Daoy (cell line): Measurements from ENCODE around the gene NEK11. TPM values are rescaled to one million over a fixed set of nuclear protein-coding genes. Genes with fewer than 3 reads are reported as not detected.
"Not testable (repeated sequence)": the region's sequence is repeated elsewhere in the genome, so short reads cannot be mapped to it uniquely, and the experiment has no call there.

Experiments used
- DNase-seq: peaks from one replicate; pipeline ENCODE4 v3.0.0-alpha.2; 2015; ENCODE audit warnings: low read depth
- total RNA-seq: library from RNA; depleted of rRNA; stranded (reverse); fragments of >200 nt; shearing (Covaris generic); gene quantifications from 2 replicates; pipeline ENCODE4 v1.2.3, GENCODE V29; 2014

The NEK11 gene
- total RNA-seq, 1 experiment from 2014 or later: 8.6 TPM

DNA sequence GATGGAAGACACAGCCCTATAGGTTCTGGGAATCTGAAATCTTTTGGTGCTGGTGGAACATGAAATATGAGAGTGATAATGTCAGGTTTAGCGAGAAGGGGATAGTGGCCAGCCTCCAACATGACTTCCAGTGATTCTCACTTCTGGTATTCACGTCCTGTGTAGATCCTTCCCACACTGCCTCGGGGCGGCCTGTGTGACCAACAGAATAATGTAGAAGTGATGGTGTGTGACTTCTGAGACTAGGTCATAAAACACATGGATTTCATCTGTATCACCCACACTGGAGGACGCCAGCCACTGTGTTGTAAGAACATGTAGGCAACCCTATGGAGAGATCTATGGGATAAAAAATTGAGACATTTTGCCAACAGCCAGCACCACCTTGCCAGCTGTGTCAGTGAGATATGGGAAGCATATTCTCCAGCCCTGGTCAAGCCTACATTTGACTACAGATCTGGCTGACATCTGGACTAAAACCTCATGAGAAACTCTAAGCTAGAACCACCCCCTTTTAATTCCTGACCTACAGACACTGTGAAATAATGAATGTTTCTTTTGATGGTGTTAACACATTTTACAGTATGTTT is 329.4 kb downstream of the NEK11 start:
- DNase-seq: peak; percentile 29

DNA sequence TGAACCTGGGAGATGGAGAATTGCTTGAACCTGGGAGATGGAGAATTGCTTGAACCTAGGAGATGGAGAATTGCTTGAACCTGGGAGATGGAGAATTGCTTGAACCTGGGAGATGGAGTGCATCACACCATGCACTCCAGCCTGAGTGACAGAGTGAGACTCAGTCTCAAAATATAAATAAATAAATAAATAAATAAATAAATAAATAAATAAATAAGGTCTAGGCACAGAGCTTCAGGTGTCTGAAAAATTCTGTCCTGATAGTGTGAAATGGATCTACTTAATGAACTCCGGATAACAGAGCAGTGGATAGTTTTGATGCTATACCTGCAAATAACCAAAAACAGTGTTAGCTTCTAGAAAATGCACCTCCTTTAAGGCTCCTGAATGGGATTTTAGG is 330.6 kb downstream of the NEK11 start:
- no peak for DNase-seq

DNA sequence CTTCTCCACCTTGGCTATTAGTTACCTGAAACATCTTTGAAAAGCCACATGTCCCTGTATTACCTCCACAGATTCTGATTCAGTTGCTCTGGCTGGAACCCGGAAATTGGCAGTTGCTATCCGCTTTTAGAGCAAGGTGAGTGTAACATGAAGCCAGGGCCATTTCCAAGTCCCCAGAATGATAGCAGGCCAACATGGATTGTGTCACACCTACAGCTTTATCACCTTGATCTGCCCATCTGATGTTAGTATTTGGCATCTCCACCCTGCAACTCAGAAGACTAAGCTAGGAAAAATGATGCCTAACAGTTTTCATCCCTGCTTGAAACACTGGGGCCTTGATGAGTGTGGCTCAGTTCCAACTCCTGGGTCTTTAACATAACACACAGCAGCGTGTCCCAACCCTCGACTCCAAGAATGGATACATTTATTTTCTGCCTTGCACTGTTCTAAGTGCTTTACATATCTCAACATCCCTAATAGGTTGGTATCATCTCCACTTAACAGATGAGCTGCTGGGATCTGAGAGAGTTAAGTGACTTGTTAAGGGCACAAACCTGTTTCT is 333.6 kb downstream of the NEK11 start:
- DNase-seq: no peak

DNA sequence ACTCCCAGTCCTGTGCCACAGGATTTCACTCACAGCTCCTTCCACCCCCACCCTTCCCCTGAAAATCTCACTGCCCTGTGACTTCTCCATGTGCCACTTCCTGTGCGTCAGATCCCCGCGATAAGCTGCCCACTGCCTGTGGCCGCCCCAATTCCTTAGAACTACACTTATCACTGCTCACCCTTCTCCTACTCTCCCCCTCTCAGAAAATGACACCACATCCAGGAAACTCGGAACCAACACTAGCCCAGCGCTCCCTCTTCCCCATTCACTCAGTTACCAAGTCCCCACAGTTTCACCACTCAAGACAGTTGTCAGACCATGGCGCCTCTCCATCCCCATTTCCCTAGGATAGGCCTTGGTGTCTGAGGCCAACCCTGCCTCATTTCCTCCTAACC is 334.4 kb downstream of the NEK11 start:
- not testable (repeated sequence) for DNase-seq

DNA sequence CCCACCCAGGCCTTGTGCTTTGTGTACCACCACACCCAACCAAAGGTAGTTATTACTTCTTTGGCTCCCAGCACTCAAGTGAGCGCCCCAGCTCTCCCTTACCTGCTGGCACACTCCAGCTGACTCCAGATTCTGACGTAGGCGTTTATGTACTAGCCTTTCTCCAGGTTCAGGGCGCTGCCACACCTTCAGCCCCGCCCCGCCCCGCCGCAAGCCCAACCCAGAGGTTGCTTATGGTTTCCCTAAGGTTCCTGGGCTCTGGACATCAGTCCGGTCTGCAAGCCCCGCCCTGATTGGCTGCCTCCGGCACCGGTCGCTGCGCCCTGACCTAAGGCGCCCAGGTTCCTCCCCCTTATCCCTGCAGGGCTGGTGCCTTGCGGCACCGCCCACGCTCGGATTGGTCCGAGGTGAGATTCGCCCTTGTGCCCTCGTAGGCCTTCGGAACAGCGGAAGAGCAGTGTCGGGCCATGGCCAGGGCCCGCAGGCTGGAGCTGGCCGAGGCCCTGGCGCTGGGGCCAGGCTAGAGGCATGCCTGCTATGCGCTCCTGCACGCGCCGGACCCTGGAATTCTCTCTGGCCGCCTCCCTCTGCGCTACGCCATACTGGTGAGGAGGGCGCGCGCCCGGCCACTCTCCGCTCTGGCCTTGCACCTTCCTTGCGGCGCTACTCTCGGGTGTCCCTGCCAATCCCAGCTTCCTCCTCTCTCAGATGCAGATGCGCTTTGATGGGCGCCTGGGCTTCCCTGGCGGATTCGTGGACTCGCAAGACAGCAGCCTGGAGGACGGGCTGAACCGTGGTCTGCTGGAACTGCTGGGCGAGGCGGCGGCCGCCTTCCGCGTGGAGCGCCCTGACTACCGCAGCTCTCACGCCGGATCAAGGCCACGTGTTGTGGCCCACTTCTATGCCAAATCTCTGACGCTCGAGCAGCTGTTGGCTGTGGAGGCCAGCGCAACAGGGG is 335.1 kb downstream of the NEK11 start:
- DNase-seq: no peak

DNA sequence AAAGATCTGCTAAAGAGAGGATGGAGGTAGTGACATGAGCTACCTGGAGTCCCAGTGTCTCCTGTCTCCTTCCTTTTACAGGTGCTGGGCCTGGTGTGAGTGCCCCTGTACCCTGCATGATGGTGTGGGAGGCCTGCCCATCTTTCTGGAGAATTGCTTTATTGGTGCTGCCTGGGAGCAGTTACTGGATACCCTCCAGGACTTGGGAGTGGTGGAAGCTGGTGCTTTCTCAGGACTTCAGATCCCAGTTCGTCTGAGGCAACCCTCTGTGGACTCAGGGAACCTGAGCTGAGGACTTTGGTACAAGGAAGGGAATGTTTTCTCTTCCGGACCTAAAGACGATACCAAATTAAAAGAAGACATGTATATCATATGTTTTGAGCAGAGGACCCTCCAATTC is 336.6 kb downstream of the NEK11 start:
- no peak for DNase-seq

DNA sequence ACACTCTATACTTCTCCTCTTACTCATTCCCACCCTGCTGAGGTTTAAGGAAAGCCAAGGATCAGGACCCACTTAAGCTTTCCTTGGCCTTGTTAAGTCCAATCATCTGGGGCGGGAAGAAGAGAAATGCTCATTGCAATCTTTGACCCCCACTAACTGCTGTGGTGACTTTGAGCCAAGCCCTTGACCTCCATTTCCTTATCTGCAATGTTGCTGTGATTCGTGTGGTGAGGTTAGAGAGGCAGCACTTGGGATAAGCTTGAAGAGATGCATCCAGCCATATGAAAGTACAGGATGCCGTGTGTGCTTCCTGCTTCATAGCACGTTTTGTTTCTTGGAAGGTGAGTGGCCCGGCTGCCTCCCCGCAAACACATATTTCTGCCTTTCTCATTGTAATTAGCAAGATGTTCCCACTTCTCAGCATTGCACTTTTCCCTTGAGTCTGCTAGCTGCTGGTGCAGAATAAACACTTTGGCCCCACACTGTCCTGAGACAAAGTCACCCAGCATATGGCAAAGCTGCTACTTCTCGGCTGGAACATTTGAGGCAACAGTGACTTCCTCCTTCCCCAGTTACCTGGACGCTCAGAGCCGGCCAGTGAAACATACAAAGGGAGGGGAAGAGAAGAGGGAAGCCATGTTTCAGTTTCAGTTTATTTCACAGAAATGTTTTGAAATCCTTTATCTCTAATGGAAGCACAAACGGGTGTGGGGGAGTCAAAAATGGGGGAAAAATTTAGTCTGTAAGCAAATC is 344.4 kb downstream of the NEK11 start:
- DNase-seq: no peak

DNA sequence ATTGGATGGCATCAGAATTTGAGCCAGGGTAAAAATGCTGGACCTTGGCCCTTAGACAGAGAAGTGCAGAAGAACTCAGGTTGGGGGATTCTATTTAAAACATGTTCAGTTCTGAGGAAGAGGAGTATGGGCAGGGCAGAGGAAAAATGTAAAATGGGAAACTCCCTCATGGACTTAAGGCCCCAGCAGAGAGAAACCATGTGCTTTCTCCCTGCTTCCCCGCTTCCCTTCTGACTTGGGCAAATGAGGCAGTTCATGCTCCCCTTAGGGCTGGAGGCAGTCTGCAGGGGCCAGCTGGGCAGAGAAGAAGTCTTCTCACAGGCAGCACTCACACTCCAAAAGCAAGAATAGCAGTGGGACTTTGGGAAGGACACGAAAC is 345.0 kb downstream of the NEK11 start:
- no peak for DNase-seq

DNA sequence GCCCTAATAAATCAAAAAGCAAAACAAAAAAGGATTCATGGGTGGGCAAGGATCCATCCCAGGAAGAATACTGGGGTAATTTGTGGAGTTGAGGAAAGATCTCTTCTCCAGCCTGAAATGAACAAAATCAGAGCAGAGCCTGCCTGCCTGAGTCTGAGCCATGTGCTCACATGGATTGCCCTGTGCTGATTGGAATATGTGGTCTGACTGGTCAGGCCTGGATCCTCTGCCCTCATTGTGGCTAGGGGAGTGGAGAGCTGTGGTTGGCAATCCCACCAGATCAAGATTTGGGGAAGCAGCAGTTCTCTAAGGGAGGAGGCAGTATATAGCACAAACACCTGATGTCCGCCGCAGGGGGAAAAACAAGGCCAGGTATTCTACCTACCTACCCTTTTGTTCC is 348.1 kb downstream of the NEK11 start:
- no peak for DNase-seq

DNA sequence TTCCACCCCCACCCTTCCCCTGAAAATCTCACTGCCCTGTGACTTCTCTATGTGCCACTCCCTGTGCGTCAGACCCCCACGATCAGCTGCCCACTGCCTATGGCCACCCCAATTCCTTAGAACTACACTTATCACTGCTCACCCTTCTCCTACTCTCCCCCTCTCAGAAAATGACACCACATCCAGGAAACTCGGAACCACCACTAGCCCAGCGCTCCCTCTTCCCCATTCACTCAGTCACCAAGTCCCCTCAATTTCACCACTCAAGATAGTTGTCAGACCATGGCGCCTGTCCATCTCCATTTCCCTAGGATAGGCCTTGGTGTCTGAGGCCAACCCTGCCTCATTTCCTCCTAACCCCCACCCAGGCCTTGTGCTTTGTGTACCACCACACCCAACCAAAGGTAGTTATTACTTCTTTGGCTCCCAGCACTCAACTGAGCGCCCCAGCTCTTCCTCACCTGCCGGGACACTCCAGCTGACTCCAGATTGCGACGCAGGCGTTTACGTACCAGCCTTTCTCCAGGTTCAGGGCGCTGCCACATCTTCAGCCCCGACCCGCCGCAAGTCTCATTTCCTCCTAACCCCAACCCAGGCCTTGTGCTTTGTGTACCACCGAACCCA is 354.3 kb downstream of the NEK11 start:
- not testable (repeated sequence) for DNase-seq

DNA sequence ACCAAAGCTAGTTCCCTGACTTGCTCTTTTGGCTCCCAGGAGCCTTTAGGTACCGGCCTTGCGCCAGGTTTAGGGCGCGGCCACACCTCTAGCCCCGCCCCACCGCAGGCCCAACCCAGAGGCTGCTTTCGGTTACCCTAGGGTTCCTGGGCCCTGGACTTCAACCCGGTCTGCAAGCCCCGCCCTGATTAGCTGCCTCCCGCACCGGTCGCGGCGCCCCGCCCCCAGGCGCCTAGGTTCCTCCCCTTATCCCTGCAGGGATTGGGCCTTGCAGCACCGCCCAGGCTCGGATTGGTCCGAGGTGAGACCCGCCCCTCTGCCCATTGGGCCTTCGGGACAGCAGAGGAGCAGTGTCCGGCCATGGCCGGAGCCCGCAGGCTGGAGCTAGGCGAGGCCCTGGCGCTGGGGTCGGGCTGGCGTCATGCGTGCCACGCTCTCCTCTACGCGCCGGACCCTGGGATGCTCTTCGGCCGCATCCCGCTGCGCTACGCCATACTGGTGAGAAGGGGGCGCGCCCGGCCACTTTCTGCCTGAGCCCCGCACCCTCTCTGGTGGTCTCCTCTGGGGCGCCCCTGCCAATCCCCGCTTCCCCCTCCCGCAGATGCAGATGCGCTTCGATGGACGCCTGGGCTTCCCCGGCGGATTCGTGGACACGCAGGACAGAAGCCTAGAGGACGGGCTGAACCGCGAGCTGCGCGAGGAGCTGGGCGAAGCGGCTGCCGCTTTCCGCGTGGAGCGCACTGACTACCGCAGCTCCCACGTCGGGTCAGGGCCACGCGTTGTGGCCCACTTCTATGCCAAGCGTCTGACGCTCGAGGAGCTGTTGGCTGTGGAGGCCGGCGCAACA is 355.0 kb downstream of the NEK11 start, which contains the start of gene NUDT16:
Gene NUDT16 (plus strand): TSS at position 330 of the 847 bp plus-strand sequence. CDS start 31 bp downstream, at position 361.
- DNase-seq: peak; percentile 99

DNA sequence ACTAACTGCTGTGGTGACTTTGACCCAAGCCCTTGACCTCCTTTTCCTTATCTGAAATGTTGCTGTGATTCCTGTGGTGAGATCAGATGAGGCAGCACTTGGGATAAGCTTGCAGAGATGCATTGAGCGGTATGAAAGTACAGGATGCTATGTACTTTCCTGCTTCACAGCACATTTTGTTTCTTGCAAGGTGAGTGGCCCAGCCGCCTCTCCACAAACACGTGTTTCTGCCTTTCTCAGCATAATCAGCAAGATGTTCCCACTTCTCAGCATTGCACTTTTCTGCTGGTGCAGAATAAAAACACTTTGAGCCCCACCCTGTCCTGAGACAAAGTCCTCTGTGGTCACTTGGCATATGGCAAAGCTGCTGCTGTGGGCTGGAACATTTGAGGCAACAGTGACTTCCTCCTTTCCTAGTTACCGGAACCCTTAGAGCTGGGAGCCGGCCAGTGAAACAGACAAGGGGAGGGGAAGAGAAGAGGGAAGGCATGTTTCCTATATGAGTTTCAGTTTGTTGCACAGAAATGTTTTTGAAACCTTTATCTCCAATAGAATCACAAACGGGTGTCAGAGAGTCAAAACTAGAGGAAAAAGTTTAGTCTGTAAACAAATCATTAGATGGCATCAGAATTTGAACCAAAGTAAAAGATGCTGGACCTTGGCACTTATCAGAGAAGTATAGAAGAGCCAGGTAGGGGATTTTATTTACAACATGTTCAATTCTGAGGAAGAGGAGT is 359.9 kb downstream of the NEK11 start:
- DNase-seq: no peak

DNA sequence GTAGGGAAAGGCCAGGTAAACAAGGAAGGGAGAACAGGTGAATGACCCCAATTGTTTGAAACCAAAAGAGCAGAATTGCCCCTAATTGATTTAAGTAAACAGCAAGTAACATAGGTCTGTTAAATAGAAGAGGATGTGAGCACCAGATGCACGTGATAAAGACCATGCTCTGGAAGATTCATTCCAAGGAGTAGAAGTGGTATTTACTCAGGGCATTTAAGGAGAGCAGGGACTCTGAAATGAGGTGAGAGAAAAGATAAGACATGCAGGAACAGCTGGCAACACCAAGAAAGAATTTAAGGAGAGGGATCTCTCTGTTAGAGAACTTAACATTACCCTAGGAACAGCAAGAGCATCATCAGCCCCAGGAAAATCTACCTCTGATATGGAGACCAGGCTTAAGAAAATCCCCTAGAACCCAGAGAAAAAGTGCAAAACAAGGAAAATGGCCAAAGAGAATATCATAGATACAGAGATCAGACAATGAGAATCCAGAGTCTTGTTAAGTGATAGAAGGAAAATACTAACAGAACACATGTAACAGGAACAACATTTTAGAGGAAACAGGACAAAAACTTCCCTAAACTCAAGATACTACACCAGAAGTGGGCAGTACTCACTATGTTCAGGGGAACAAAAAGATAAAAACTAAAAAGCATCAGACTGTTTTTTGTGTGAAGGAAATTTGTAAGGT is 361.3 kb downstream of the NEK11 start:
- no peak for DNase-seq

DNA sequence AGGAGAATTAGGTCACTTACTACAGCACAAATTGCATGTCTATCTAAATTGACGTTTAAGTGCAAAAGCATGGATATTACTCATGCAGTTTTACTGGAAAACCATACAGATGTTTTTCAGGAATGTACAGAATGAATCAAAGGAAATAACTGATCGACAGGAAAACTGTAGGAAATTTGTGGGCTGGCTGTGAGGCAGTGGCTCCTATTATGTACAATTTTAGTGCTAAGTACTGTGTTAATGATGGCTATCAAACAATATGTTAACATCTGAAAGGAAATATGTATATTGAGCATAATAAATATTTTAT is 361.8 kb downstream of the NEK11 start:
- no peak for DNase-seq

DNA sequence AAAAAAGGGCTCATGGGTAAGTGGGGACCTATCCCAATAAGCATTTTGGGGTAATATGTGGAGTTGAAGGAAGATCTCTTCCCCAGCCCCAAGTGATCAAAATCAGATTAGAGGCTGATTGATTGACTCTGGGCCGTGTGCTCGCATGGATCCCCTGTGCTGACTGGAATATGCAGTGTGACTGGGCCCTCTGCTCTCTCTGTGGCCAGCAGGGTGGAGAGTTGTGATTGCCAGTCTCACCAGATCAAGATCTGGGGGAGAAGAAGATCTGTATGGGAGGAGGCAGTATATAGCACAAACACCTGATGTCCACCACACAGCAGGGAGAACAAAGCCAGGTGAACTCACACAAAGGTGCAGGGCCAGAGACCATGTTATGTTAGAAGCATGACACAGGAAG is 363.7 kb downstream of the NEK11 start:
- no peak for DNase-seq

DNA sequence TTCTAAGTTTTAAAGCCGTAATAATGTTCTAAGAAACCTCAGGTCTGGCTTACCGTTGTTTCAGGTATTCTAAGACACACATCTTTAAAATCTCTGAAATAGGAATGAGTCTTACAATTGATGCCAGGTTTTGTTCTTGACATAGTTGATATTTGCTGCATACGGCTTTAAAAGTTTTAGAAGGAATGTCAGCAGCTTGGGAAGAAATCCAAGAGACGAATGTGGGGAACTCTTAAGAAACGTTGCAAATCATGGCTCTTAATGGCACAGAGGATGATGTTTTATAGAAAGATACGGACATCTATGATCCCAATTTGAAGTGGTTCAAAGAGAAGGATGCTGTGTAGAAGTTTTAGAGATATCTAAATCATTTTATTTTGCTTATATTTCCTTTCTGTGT is 366.4 kb downstream of the NEK11 start:
- DNase-seq: no peak

DNA sequence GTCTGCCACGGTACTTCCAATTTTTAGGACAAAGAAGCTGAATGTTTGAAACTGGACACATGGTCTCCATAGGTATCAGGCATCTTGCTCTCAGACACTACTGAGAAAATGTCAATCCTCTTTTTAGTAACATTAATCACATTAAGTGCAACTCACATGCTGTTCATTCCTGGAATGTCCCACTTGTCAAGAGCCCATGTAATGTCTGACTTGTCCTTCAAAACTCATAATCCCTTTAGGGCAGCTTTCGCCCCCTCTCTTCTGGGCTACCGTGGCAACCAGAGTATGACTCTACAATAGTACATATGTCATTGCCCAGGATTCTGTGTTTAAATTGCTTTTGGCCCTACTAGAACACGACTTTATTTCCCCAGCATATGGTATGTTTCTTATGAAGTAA is 367.2 kb downstream of the NEK11 start:
- DNase-seq: no peak

DNA sequence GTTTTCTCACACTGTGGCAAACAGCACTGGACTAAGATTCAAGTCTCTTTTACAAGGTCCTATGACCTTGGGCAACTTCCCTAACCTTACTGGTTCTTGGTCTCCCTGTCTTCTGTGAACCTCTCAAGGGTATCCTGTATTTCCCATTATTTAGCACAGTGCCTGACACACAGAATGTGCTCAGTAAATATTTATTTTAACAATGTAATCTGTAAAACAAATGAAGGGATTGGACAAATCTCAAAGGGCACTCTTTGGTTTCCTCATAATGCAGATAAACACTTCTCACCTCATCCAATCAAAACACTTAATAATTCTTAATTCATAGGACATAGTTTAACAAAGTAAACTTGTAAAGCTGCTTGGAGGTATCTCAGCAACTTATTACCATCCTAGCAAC is 367.7 kb downstream of the NEK11 start:
- DNase-seq: no peak

DNA sequence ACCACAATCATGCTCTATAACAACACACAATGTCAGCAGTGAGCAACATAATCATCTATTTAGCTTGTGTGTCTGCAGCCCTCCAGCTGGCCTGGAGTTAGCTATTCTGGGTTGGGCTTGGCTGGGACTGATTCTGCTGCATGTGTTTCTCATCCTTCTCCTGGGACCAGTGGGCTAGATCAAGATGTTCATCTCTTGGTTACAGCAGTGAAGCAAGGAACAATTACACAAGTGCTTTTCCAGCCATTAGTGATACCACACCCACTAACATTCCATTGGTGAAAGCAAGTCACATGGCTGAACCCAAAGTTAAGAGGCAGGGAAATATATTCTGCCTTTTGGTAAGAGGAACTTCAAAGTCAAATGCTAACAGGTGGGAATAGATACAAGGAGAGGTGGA is 369.5 kb downstream of the NEK11 start:
- DNase-seq: no peak

DNA sequence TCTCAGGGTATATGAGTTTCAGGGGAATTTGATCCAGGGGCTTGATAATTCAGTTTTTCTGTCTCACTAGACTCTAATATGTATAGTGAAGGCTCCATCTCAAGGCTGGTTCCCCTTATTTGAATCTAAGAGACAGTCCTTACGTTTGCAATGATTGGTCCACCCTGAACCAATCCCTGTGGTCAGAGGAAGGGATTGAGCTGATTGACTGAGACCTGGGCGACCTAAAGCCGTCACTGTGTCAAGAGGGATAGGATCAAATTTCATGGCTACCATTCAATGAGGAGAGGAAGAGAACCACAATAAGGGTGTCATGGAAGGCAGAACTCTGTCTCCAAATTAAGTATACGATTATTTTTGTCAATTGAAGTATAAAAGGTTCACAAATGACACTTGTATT is 371.2 kb downstream of the NEK11 start:
- no peak for DNase-seq
